Measurements from ENCODE around the gene KMT2A. TPM values are rescaled to one million over a fixed set of nuclear protein-coding genes. Genes with fewer than 3 reads are reported as not detected.
A peak's percentile ranks its signal among the peaks of the same experiment; 100 is the strongest.

The KMT2A gene
- polyA plus RNA-seq, 2 of the 4 experiments (the other 2 are of a cell fraction) = 6.8 to 20.3 TPM

- peak overlapping the region; percentile 97; the same call in 2 of the 3 replicates for H3K4me2 ChIP-seq
- no peak overlapping the region for H3K4me3 ChIP-seq
- H3K27ac ChIP-seq = no peak overlapping the region
- CTCF ChIA-PET = no interaction called here
- no peaks in the 10 kb centered on the region for H3K9me3 ChIP-seq
- FAIRE-seq (no peak), ATAC-seq (no peak), DNase-seq (ENCODE audit: low read depth in 1 of 2, low spot score in 1 of 2) (no peak)
- TF ChIP-seq BCL3 (IDR thresholded peaks at IDR 0.05) (no peak), E2F6 (IDR thresholded peaks at IDR 0.05; ENCODE audit: borderline replicate concordance, low read depth) (0 out of 2 replicates have a peak, but pooled peaks have one; percentile 6)
- 68% methylated on average over 9 of the region's 9 CpGs for WGBS (ENCODE audit: missing lambda C conversion rate)
- POLR2A ChIA-PET = no interaction called here
- peaks cover 11% of the 10 kb centered on the region; the same call in 2 of the 3 replicates for H3K4me1 ChIP-seq
Measured at GRCh38 chr11:118434123-118434552, 2.2 kb upstream of the KMT2A start.

GRCh38 chr11:118434553-118435289 lies 1.6 kb upstream of the KMT2A start:
- DNase-seq (ENCODE audit: low read depth in 1 of 2, low spot score in 1 of 2) (no peak), ATAC-seq (peak in 1 of 2 experiments; percentile 8; a peak in 3 of 6 replicates), FAIRE-seq (no peak)
- H3K4me3 ChIP-seq = peak overlapping the region; percentile 95
- TF ChIP-seq REST (IDR thresholded peaks at IDR 0.05) (peak; percentile 66; the same call in 1 of the 2 replicates), MYC (IDR thresholded peaks at IDR 0.05; ENCODE audit: borderline replicate concordance, low read length) (no peak)
- H3K4me2 ChIP-seq = peak overlapping the region; percentile 97
- 47% methylated on average over 35 of the region's 39 CpGs for WGBS (ENCODE audit: missing lambda C conversion rate)
- peak overlapping the region; percentile 92 to 99 for H3K27ac ChIP-seq
- H3K4me1 ChIP-seq = peaks cover 17% of the 10 kb centered on the region; the same call in 2 of the 3 replicates
- POLR2A ChIA-PET = interaction anchor here (0.9 to 1.1 kb wide), 2 partner anchors 13 to 33 kb away, joined by 3 read pairs; no protein-coding TSS in a partner anchor
- CTCF ChIA-PET = interaction anchor here (0.8 to 1.2 kb wide), 3 partner anchors 54 to 237 kb away, joined by 3 to 4 read pairs (median 4); no protein-coding TSS in a partner anchor
- no peaks in the 10 kb centered on the region for H3K9me3 ChIP-seq

- ATAC-seq (peak; percentile 45 to 65), DNase-seq (ENCODE audit: low read depth in 1 of 2, low spot score in 1 of 2) (peak; percentile 29 to 37), FAIRE-seq (no peak)
- ChIA-PET POLR2A (interaction anchor here (0.9 to 1.2 kb wide), 3 partner anchors 9 to 33 kb away, joined by 3 read pairs; no protein-coding TSS in a partner anchor), CTCF (interaction anchor here (0.8 to 1.2 kb wide), 3 partner anchors 53 to 237 kb away, joined by 3 to 4 read pairs (median 4); no protein-coding TSS in a partner anchor)
- peak overlapping the region; percentile 92 to 99 for H3K27ac ChIP-seq
- TF ChIP-seq PHF8 (IDR thresholded peaks at IDR 0.05; ENCODE audit: borderline replicate concordance, low read depth) (no peak), POLR2A (IDR thresholded peaks at IDR 0.05; ENCODE audit: low read length) (peak; percentile 51), MAX (IDR thresholded peaks at IDR 0.05) (peak; percentile 32; the same call in 1 of the 2 replicates), FOXS1 (CRISPR knock-in tag; IDR thresholded peaks at IDR 0.05) (no peak)
- H3K4me1 ChIP-seq = peaks cover 22% of the 10 kb centered on the region; the same call in 2 of the 3 replicates
- H3K9me3 ChIP-seq = no peaks in the 10 kb centered on the region
- H3K4me3 ChIP-seq = peak overlapping the region; percentile 95
- peak overlapping the region; percentile 97 for H3K4me2 ChIP-seq
- 0% methylated on average over 8 of the region's 34 CpGs for WGBS (ENCODE audit: missing lambda C conversion rate)
Measured at GRCh38 chr11:118435290-118435892, 901 bp upstream of the KMT2A start.
